Hepatocyte (in vitro differentiated cells): ENCODE data around the gene NT5C1B.

ENCODE experiments used
- EZH2 ChIP-seq: fragments of 200-600 bp; sonication (generic); IDR thresholded peaks from 2 replicates; pipeline ENCODE4 v1.6.1; 2016; ENCODE audit warnings: antibody characterized with exemption, mild to moderate bottlenecking, borderline replicate concordance
- EZH2phosphoT487 ChIP-seq: fragments of 200-600 bp; sonication (generic); IDR thresholded peaks from one replicate; pipeline ENCODE4 v1.6.1; 2018; ENCODE audit warnings: antibody characterized with exemption, mild to moderate bottlenecking, low read depth, moderate library complexity; ENCODE audit not compliant: unreplicated experiment, severe bottlenecking
- TF ChIP-seq, protein P1 (sequence below): fragments of 200-600 bp; sonication (generic); IDR thresholded peaks from 2 replicates; pipeline ENCODE4 v1.5.1; 2016; ENCODE audit warnings: antibody characterized with exemption, mild to moderate bottlenecking; ENCODE audit not compliant: poor library complexity

DNA sequence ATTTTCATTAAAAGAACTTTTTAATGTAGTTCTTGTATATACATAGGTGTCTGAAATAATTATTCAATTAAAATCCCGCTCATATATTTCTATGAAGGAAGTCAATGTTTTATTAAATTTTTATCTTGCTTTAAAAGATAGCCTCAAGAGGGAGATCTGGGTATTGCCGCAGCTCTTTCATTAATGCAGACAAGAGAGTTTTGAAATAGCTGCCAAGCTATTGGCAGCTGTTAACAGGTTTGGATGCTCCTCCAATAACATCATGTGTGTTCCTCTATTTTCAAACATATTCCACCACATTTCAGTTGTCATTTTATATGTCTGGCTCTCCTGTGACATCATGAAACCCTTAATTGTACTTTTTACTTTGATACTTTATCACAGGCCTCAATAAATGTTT lies 12.9 kb upstream of the NT5C1B start:
- TF ChIP-seq, protein P1, sequence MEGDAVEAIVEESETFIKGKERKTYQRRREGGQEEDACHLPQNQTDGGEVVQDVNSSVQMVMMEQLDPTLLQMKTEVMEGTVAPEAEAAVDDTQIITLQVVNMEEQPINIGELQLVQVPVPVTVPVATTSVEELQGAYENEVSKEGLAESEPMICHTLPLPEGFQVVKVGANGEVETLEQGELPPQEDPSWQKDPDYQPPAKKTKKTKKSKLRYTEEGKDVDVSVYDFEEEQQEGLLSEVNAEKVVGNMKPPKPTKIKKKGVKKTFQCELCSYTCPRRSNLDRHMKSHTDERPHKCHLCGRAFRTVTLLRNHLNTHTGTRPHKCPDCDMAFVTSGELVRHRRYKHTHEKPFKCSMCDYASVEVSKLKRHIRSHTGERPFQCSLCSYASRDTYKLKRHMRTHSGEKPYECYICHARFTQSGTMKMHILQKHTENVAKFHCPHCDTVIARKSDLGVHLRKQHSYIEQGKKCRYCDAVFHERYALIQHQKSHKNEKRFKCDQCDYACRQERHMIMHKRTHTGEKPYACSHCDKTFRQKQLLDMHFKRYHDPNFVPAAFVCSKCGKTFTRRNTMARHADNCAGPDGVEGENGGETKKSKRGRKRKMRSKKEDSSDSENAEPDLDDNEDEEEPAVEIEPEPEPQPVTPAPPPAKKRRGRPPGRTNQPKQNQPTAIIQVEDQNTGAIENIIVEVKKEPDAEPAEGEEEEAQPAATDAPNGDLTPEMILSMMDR: no peak
- TF ChIP-seq EZH2 (no peak), EZH2phosphoT487 (no peak)
